Neural progenitor cell (in vitro differentiated cells): ENCODE data around the gene PCDHGB3. TPM values are rescaled to one million over a fixed set of nuclear protein-coding genes. Genes with fewer than 3 reads are reported as not detected.
A peak's percentile ranks its signal among the peaks of the same experiment; 100 is the strongest.
"Not testable (repeated sequence)": the region's sequence is repeated elsewhere in the genome, so short reads cannot be mapped to it uniquely, and the experiment has no call there.

Source experiments
- DNase-seq: peaks from one replicate; pipeline ENCODE4 v3.0.0-alpha.2; 2016; ENCODE audit warnings: low spot score
- H2AFZ ChIP-seq: fragments of 200-600 bp; sonication (generic); replicated peaks from 2 replicates; pipeline ENCODE4 v1.6.1; 2016; ENCODE audit warnings: antibody characterized with exemption
- H3F3A ChIP-seq: fragments of 200-600 bp; sonication (generic); 2 replicates; pipeline ENCODE4 v1.6.1; 2016; ENCODE audit warnings: antibody characterized with exemption, low read depth
- H3K27ac ChIP-seq: fragments of 200-600 bp; sonication (generic); 2 replicates; pipeline ENCODE4 v1.5.1; 2016; ENCODE audit warnings: mild to moderate bottlenecking
- H3K27me3 ChIP-seq: fragments of 200-600 bp; sonication (generic); 2 replicates; pipeline ENCODE4 v1.6.1; 2016; ENCODE audit warnings: mild to moderate bottlenecking, moderate library complexity
- H3K36me3 ChIP-seq: fragments of 200-600 bp; sonication (generic); 2 replicates; pipeline ENCODE4 v1.5.1; 2016
- H3K4me1 ChIP-seq: fragments of 200-600 bp; sonication (generic); 2 replicates; pipeline ENCODE4 v1.6.1; 2016; ENCODE audit warnings: mixed run types
- H3K4me2 ChIP-seq: fragments of 200-600 bp; sonication (generic); 2 replicates; pipeline ENCODE4 v1.6.1; 2016
- H3K4me3 ChIP-seq: fragments of 200-600 bp; sonication (generic); 2 replicates; pipeline ENCODE4 v1.5.1; 2016
- H3K79me2 ChIP-seq: fragments of 200-600 bp; sonication (generic); 2 replicates; pipeline ENCODE4 v1.6.1; 2016; ENCODE audit warnings: low read depth
- H3K9ac ChIP-seq: fragments of 200-600 bp; sonication (generic); 2 replicates; pipeline ENCODE4 v1.6.1; 2016
- H3K9me3 ChIP-seq: fragments of 200-600 bp; sonication (generic); 2 replicates; pipeline ENCODE4 v1.5.1; 2016; ENCODE audit warnings: low read depth
- H4K20me1 ChIP-seq: fragments of 200-600 bp; sonication (generic); 2 replicates; pipeline ENCODE4 v1.6.1; 2016; ENCODE audit warnings: low read depth
- H3K27ac Mint-ChIP-seq: 3 replicates; pipeline ENCODE4 v1.8.0; 2021; ENCODE audit warnings: mixed read lengths
- H3K27me3 Mint-ChIP-seq: 2 replicates; pipeline ENCODE4 v1.8.0; 2022; ENCODE audit warnings: low read depth, mild to moderate bottlenecking, inconsistent platforms, moderate library complexity, mixed read lengths; ENCODE audit not compliant: insufficient read depth
- H3K36me3 Mint-ChIP-seq: 3 replicates; pipeline ENCODE4 v1.8.0; 2021; ENCODE audit warnings: mixed read lengths
- H3K4me1 Mint-ChIP-seq: 3 replicates; pipeline ENCODE4 v1.8.0; 2021; ENCODE audit warnings: mixed read lengths
- H3K4me3 Mint-ChIP-seq: 3 replicates; pipeline ENCODE4 v1.8.0; 2021; ENCODE audit warnings: mild to moderate bottlenecking, moderate library complexity, mixed read lengths
- H3K9me3 Mint-ChIP-seq: 3 replicates; pipeline ENCODE4 v1.8.0; 2020; ENCODE audit warnings: mixed read lengths
- EZH2 ChIP-seq: fragments of 200-600 bp; sonication (generic); IDR thresholded peaks from 2 replicates; pipeline ENCODE4 v1.6.1; 2017; ENCODE audit warnings: antibody characterized with exemption, mild to moderate bottlenecking, moderate library complexity
- EZH2phosphoT487 ChIP-seq: fragments of 200-600 bp; sonication (generic); IDR thresholded peaks from 2 replicates; pipeline ENCODE4 v1.6.1; 2017; ENCODE audit warnings: antibody characterized with exemption
- total RNA-seq: library from RNA; depleted of rRNA; stranded (reverse); fragments of >200 nt; gene quantifications from 2 replicates; pipeline ENCODE4 v1.2.3, GENCODE V29; 2015; ENCODE audit warnings: low replicate concordance
- TF ChIP-seq, protein P1 (sequence below): fragments of 200-600 bp; sonication (generic); IDR thresholded peaks from 2 replicates; pipeline ENCODE4 v1.5.1; 2017; ENCODE audit warnings: antibody characterized with exemption, mild to moderate bottlenecking

PCDHGB3 gene
- total RNA-seq, 1 donor from 2014 or later: 0.95 TPM

GRCh38 chr5:141345327-141345726 lies 24.7 kb upstream of the PCDHGB3 start:
- no peak for TF ChIP-seq EZH2phosphoT487
- TF ChIP-seq EZH2: no peak
- TF ChIP-seq, protein P1, sequence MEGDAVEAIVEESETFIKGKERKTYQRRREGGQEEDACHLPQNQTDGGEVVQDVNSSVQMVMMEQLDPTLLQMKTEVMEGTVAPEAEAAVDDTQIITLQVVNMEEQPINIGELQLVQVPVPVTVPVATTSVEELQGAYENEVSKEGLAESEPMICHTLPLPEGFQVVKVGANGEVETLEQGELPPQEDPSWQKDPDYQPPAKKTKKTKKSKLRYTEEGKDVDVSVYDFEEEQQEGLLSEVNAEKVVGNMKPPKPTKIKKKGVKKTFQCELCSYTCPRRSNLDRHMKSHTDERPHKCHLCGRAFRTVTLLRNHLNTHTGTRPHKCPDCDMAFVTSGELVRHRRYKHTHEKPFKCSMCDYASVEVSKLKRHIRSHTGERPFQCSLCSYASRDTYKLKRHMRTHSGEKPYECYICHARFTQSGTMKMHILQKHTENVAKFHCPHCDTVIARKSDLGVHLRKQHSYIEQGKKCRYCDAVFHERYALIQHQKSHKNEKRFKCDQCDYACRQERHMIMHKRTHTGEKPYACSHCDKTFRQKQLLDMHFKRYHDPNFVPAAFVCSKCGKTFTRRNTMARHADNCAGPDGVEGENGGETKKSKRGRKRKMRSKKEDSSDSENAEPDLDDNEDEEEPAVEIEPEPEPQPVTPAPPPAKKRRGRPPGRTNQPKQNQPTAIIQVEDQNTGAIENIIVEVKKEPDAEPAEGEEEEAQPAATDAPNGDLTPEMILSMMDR: no peak
- H3K9me3 ChIP-seq: peaks cover 10% of the 10 kb centered on the region

DNA sequence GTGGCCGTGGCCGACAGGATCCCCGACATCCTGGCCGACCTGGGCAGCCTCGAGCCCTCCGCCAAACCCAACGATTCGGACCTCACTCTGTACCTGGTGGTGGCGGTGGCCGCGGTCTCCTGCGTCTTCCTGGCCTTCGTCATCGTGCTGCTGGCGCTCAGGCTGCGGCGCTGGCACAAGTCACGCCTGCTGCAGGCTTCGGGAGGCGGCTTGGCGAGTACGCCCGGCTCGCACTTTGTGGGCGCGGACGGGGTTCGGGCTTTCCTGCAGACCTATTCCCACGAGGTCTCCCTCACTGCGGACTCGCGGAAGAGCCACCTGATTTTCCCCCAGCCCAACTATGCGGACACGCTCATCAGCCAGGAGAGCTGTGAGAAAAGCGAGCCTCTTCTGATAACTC lies 24.0 kb upstream of the PCDHGB3 start:
- not testable (repeated sequence) for H3K27ac ChIP-seq, H3F3A ChIP-seq, H3K9ac ChIP-seq, H3K79me2 ChIP-seq, H3K36me3 Mint-ChIP-seq, H3K36me3 ChIP-seq, H3K4me3 Mint-ChIP-seq, H2AFZ ChIP-seq, H3K4me1 Mint-ChIP-seq, H3K4me2 ChIP-seq, DNase-seq, H3K4me3 ChIP-seq, H3K27me3 Mint-ChIP-seq, H3K27me3 ChIP-seq, H4K20me1 ChIP-seq, H3K27ac Mint-ChIP-seq, H3K4me1 ChIP-seq
- peaks cover 10% of the 10 kb centered on the region for H3K9me3 ChIP-seq
- peaks cover 60% of the 10 kb centered on the region for H3K9me3 Mint-ChIP-seq

More at GRCh38 chr5:141345327-141345726, 24.7 kb upstream of the PCDHGB3 start:
- no peaks in the 10 kb centered on the region for H3K4me1 ChIP-seq
- Mint-ChIP-seq H3K9me3 (peaks cover 54% of the 10 kb centered on the region), H3K27ac (no peak overlapping the region), H3K36me3 (peaks cover 4% of the 10 kb centered on the region), H3K27me3 (peaks cover 3% of the 10 kb centered on the region), H3K4me1 (no peaks in the 10 kb centered on the region), H3K4me3 (no peak overlapping the region)
- H3K36me3 ChIP-seq: no peaks in the 10 kb centered on the region
- no peak overlapping the region for H3K4me2 ChIP-seq
- no peak overlapping the region for H3K9ac ChIP-seq
- H4K20me1 ChIP-seq: no peaks in the 10 kb centered on the region
- no peak for DNase-seq
- H3K4me3 ChIP-seq: no peak overlapping the region
- H3F3A ChIP-seq: no peaks in the 10 kb centered on the region
- no peak overlapping the region for H3K27ac ChIP-seq
- H2AFZ ChIP-seq: no peak overlapping the region
- H3K27me3 ChIP-seq: no peaks in the 10 kb centered on the region
- no peaks in the 10 kb centered on the region for H3K79me2 ChIP-seq

DNA sequence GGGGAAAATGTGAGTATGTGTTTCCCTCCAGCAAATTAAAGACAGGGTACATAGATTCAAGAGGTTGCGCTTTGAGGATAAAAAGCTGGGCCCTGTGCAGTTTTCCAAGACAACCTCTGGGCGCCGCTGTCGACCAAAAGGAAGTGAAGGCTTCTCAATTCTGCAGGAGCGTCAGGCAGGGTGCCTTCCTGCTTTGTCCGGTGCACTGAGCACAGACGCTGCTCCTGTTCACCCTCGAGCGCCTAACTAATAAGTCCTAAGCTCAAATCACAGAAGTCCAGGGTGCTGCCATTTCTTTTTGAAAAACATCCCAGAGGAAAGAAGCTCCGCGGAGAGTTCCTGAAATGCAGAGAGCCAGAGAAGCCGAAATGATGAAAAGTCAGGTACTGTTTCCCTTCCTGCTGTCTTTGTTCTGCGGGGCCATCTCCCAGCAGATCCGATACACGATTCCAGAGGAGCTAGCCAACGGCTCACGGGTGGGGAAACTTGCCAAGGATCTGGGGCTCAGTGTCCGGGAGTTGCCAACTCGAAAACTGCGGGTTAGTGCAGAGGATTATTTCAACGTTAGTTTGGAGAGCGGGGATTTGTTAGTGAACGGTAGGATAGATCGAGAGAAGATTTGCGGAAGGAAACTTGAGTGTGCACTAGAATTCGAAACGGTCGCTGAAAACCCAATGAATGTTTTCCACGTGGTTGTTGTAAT lies 20.0 kb upstream of the PCDHGB3 start, which contains the start of gene PCDHGB1:
TSS of gene PCDHGB1 (plus strand) at position 183 of the 703 bp plus-strand sequence. CDS start at position 345, 162 bp downstream.
- Histone ChIP-seq H3K9me3 (peaks cover 5% of the 10 kb centered on the region), H3K27me3 (no peaks in the 10 kb centered on the region), H3K9ac (no peak within 1 kb of the TSS), H3K4me2 (peak within 1 kb of the TSS; percentile 42), H3K27ac (no peak within 1 kb of the TSS), H3K79me2 (no peaks in the 10 kb centered on the region), H3K4me3 (peak within 1 kb of the TSS; percentile 0), H3K36me3 (no peaks in the 10 kb centered on the region), H2AFZ (peak within 1 kb of the TSS; percentile 99), H4K20me1 (no peaks in the 10 kb centered on the region), H3F3A (no peaks in the 10 kb centered on the region), H3K4me1 (no peaks in the 10 kb centered on the region)
- no peaks in the 10 kb centered on the region for H3K27me3 Mint-ChIP-seq
- no peak within 1 kb of the TSS for H3K4me3 Mint-ChIP-seq
- DNase-seq: peak; percentile 76
- no peaks in the 10 kb centered on the region for H3K4me1 Mint-ChIP-seq
- H3K27ac Mint-ChIP-seq: no peak within 1 kb of the TSS
- H3K9me3 Mint-ChIP-seq: peaks cover 53% of the 10 kb centered on the region
- peaks cover 9% of the 10 kb centered on the region for H3K36me3 Mint-ChIP-seq
- TF ChIP-seq EZH2phosphoT487: no peak
- TF ChIP-seq, protein P1: peak; percentile 63

DNA sequence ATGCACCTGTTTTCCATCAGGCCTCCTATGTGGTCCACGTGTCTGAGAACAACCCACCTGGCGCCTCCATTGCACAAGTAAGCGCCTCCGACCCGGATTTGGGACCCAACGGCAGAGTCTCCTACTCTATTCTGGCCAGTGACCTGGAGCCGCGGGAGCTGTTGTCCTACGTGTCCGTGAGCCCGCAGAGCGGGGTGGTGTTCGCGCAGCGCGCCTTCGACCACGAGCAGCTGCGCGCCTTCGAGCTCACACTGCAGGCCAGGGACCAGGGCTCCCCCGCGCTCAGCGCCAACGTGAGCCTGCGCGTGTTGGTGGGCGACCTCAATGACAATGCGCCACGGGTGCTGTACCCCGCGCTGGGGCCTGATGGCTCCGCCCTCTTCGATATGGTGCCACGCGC lies 18.5 kb upstream of the PCDHGB3 start:
- Histone ChIP-seq H3K9me3 (peaks cover 5% of the 10 kb centered on the region), H3K27me3 (no peaks in the 10 kb centered on the region), H3K9ac (no peak overlapping the region), H3F3A (no peaks in the 10 kb centered on the region), H2AFZ (no peak overlapping the region), H3K27ac (no peak overlapping the region), H3K4me1 (no peaks in the 10 kb centered on the region), H3K79me2 (no peaks in the 10 kb centered on the region), H3K36me3 (no peaks in the 10 kb centered on the region), H3K4me3 (no peak overlapping the region), H3K4me2 (no peak overlapping the region), H4K20me1 (no peaks in the 10 kb centered on the region)
- Mint-ChIP-seq H3K9me3 (peaks cover 56% of the 10 kb centered on the region), H3K27ac (no peak overlapping the region), H3K36me3 (peaks cover 5% of the 10 kb centered on the region), H3K4me1 (no peaks in the 10 kb centered on the region), H3K27me3 (peaks cover 2% of the 10 kb centered on the region), H3K4me3 (no peak overlapping the region)
- TF ChIP-seq EZH2phosphoT487 (no peak), EZH2 (no peak)
- TF ChIP-seq, protein P1: no peak
- no peak for DNase-seq
